Measurements from ENCODE around the gene RPRD1A.
"Not testable (repeated sequence)": the region's sequence is repeated elsewhere in the genome, so short reads cannot be mapped to it uniquely, and the experiment has no call there.

The RPRD1A gene

DNA sequence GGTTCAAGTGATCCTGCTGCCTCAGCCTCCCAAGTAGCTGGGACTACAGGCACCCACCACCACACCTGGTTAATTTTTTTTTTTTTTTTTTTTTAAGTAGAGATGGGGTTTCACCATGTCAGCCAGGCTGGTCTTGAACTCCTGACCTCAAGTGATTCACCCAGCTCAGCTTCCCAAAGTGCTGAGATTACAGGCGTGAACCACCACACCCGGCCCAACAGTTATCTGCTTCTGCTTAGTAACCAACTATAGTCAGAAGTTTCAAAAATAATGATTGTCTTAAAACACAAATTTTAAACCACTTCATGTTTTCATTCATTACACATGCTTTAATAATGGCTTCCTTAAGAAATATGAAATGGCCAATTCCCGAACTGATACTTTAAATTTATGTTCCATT, 43.1 kb downstream of the RPRD1A start:
- not testable (repeated sequence) for DNase-seq

DNA sequence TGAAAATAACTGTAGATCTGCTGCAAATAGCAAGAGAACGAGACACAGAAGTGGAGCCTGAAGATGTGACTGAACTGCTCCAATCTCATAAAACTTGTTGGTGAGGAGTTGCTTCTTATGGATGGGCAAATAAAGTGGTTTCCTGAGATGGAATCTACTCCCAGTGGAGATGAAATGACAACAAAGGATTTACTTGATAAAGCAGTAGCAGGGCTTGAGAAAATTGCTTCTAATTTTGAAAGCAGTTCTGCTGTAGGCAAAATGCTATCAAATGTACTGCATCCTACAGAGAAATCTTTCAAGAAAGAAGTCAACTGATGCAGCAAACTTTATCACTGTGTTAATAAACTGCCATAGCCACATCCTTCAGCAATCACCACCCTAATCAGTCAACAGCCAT, 44.0 kb downstream of the RPRD1A start:
- no peak for DNase-seq

DNA sequence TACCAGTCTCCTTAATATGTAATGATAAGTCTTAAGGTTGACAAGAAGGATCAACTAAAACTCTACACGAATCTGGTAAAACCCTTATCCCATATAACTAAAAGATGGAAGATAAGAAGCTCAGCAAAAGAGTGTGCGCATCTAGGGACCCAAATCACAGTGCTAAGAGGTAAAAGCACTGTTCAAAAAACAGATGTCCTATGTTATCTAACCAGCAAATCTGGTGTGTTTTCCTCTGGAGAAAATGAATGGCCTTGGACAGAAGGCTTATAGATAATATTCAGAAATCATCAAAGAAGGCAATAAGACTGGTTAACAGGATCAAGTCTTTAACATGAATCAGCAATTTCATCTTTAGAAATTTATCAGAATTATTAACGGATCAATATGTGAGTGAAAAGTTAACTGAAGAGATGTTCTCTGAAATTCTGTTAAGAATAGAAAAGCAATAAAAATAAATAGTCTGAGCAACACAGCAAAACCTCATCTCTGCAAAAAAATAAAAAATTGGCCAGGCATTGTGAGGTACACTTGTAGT, 47.1 kb downstream of the RPRD1A start:
- no peak for DNase-seq

DNA sequence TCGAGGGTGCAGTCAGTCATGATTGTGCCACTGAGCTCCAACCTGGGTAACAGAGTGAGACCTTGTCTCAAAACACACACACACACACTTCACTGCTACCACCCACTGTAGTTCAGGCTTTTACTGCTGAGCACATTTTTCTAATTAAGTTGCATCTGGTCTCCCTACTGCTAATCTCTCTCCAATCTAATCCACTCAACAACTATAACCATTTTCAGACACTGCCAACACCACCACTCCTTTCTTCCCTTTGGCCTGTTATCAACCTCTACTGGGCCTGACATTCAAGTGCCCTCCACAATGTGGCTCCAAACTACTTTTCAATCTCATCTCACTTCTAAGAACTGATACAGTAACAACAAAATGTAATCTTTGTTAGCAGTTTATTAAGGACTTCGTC, 50.1 kb downstream of the RPRD1A start:
- DNase-seq = no peak

DNA sequence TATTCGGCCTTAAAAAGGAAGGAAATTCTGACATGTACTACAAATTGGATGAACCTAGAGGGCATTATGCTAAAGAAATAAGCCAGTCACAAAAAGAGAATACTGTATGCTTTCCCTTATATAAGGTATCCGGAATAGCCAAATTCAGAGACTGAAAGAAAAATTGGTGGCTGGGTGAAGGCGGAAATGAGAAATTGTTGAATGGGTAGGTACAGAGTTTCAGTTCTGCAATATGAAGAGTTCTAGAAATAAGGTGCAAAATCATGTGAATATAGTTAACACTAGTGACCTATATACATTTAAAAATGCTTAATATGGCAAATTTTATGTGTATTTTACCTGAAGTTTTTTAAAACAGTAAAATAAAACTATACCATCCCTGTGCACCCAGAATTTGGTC, 51.7 kb downstream of the RPRD1A start:
- DNase-seq = no peak

DNA sequence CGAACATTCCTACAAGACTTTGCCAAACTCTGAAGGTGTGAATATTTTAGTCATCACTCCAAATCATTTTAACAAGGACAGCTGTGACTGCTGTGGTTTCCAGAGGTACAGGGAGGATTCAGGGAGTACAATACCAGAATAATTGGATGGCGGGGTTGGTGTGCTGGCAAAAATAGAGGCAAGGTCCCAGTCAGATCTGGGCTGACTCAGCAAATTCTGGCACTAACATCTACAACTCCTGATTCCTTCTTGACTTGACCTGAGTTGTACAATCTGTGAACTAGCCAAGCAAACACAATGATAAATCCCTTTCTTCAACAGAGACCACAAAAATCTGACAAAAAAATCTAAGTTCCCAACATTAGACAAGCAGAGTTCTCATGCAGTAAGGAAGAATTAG, 54.5 kb downstream of the RPRD1A start:
- no peak for DNase-seq

DNA sequence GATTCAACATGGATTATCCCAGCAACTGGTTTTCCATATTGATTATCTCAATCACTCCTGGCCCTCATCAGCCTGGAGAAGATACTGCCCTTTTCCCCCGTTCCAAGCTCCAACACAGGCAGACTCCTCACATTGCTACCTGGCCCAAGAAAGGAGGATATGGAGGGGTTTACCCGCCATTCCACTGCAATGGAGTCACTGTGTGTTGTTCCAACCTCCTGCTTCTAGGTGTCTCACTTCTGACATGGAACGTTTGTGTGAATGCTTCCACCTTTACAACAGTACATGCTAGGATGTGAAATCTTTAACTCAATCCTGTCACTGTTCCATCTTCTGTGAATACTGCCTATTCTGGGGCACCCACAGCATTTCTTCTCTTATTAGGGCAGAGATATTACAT, 58.1 kb downstream of the RPRD1A start:
- DNase-seq = no peak

DNA sequence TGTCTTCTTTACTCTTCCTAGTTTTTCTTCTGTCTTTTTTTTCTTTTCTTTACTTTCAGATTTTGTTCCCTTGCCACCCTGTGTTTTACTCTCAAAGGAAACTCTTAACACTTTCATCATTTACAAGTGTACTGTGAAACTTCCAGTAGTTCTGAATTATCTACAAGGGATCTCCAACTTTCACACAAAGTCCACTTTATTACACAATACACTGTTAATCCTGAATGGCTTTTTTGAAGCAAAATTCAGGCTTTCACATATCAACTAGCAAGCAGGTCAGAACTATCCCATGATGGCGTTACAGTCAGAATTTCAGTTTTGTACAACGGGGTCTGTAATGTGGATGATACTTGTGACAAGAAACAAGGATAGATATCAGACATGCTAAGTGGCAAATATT, 60.4 kb downstream of the RPRD1A start:
- DNase-seq = no peak

DNA sequence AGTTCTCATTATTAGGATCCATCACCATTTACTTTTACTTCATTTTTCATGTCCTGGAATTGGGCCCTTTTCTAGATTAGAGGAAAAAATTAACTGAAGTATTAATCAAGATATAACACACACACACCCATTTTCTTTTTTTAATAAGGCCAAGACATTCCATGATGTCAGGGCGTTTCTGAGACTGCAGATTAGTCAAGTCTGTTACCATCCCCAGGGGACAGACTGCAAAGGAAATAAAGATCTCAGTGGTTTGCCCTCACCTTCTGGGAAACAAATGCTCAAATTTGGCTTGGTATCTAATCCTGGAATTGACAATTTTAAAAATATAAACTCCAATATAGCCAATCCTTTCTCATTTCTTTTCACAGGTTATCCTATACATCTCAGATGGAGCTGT, 67.4 kb downstream of the RPRD1A start:
- no peak for DNase-seq

DNA sequence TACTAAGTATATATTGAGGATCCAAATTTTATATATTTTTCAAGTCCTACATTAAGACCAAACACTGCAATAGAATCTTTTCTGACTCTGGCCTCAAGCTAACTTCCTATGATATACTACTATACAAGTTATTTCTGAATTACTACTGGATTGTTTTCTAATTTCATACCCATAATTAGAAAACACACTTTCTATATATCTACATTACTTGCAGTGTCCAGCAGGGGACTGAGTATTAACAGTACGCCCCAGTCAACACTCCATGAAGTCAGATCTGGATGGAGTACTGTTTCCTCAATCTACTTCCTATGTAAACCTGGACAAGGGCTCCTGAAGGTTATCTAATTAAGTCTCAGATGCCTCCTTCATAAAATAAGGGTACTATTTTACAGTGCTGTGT, 68.4 kb downstream of the RPRD1A start:
- DNase-seq = no peak

DNA sequence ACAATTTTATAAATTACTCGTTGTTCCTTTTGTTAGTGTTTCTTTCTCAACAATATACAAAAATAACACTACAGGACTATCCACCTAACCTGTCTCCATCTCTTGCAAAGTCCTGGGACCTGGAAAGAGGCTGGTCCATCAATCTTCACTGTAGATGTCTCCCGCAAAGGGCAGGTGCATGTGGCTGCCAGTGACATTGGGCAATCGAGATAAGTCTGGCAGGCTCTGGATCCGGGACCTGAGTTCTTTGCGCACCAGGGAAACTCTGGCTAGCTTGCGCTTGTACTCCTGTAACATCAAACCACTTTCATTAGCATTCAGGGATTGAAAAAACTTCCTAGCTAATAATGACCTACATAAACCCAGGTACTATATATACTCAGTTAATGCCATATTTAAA, 74.3 kb downstream of the RPRD1A start:
- DNase-seq = no peak

DNA sequence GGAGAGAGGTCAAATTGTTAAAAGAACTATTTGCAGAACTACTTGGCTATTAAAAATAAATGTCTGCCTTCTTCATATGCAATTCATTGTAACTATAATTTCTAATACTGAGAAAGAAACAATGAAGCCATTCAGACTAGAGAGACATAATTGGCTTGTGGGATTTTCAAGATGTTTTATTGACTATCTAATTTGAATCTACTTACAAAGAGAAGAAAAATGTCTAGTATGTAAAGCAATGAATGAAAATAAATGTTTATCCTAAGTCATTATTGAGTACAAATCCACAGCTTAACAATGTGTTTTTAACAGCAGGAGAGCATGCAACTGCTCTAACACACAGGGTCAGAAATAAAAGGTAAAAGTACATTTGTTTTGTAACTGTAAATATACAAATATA, 75.7 kb downstream of the RPRD1A start:
- DNase-seq = no peak

DNA sequence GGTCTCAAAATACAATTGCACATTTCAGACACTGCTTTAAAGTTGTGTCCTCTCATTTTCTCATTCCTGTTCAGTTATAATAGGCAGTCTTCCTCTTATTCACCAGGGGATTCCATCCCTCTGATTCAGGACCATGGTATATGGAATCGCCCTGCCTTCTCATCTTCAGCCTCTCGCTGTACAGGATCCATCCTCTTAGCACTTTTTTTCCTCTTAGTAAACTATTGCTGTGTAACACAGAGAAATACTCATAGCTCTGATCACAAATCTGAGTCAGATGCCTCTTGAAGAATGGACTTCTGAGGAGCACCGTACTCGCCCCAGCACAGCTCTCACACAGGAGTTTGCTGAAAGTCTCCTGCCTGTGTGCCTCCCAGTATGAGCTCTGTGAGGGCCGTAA, 83.5 kb downstream of the RPRD1A start:
- DNase-seq = no peak

DNA sequence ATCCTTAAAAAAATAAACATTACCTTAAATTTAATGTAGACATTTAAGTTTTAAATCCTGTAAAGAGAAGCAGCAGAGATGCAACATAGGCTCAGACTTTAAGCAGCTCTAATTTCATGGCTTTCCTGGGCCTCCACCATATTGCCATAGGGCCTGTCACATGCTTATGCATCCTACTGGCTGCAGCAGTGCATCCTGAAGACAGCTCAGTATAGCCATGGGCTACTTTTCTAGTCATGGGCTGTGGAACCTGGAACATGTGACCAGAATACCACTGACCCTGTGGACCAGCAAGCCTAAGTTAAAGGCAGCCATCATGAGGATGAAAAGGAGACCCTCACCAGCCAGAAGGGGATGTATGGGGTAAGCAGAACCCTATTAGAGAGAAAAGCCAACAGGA, 84.2 kb downstream of the RPRD1A start:
- DNase-seq = no peak

DNA sequence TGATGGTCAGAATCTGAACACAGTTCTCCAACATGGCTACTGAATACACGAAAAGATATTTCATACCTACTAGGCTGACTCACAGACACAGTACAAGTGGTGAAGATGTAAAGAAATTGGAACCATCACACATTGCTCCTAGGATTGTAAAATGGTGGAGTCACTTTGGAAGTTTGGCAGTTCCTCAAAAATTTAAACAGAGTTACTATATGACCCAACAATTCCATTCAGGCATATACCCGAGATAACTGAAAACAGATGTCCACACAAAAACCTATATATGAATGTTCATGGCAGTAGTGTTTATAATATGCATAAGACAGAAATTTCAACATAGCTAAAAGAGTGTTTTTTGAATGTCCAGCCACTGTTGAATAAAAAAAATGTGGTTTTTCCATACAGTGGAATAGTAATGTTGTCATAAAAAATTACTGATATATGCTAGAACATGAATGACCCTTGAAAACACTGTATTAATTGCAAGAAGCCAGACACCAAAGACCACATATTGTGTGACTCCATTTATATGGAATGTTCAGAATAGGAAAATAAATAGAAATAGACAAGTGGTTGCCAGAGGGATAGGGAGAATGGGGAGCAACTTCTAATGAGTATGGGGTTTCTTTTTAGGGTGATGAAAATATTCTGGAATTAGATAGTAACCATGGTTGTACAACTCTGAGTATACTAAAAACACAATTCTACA, 84.8 kb downstream of the RPRD1A start:
- no peak for DNase-seq

DNA sequence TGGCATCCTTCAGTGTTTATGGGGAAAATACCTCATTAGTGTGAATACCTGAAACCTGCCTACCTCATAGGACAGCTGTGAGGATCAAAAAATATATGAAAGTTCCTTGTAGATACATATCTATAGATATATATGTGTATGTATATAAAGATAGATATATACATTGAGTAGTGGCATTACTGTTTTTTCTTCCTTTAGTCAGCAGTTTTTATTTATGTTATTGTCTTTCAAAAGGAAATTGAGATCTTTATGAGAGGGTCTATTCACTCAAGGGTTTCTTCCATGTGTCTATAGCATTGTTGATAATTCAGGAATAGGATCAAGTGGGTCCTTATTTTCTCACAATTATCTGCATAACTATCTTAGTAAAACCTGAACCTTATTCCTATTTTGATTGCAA, 88.2 kb downstream of the RPRD1A start:
- DNase-seq = no peak

DNA sequence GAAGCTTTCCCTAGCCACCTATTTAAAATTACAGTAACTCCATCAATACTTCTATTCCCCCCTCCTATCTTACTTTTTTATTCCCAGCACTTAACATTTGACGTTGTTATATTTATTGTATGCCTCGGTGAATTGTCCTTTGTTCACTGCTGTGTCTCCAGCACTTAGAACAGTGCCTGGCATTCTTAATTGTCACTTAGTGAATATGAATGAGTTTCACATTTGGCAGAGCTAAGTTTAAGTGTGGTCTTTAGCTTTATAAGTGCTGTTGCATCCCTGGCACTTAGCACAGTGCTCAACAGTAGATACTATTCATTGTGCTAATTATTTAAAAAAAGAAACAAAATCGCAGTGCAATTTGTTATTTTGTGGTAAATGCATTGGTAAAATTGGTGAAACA, 93.2 kb downstream of the RPRD1A start:
- no peak for DNase-seq

DNA sequence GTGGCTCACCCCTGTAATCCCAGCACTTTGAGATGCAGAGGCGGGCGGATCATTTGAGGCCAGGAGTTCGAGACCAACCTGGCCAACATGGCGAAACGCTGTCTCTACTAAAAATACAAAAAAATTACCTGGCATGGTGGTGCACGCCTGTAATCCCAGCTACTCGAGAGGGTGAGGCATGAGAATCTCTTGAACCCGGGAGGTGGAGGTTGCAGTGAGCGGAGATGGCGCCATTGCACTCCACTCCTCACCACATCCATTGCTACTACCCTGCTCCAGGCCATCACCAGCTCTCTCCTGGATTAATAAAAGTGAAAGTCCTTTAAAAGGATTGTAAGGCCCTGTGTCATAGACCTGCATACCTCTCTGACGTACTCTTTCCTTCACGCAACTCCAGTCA, 93.7 kb downstream of the RPRD1A start:
- DNase-seq = no peak

DNA sequence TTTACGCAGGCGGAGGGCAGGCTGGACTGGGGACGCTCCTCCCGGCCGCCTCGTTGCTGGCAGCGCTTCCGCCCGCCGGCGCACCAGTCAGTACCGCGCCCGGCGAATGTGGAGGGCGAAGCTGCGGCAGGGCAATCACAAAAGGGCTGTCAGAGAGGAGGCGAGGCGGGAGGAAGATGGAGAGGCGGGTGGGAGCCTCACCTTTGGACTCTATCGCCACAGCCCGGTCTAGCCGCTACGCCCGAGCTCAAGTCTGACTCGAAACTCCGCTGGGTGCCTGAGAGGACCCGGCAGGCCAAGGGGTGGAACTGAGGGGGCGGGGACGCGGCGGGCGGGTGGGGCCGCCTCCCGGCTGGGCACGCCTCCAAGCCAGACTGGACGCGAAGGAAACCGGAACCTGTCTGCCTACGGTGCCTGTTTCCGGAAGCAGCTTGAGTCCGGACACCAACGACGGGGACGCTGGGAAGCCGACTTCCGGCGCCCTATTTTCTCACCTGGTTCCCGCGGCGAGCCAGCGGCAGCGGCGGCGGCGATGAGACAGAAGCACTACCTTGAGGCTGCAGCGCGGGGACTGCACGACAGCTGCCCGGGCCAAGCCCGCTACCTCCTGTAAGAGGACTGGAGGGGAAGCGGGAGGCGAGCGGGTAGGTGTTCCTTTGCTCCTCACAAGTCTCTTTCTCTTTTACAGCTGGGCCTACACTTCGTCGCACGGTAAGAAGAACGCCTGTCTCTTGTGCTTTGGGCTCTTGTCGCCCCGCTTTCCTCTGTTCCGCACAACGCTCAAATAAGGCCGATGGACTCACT, 95.0 kb downstream of the RPRD1A start, which contains the start of gene RMP24:
RMP24 (plus strand) TSS at position 483 of the 804 bp plus-strand sequence.
- peak; percentile 98 for DNase-seq

DNA sequence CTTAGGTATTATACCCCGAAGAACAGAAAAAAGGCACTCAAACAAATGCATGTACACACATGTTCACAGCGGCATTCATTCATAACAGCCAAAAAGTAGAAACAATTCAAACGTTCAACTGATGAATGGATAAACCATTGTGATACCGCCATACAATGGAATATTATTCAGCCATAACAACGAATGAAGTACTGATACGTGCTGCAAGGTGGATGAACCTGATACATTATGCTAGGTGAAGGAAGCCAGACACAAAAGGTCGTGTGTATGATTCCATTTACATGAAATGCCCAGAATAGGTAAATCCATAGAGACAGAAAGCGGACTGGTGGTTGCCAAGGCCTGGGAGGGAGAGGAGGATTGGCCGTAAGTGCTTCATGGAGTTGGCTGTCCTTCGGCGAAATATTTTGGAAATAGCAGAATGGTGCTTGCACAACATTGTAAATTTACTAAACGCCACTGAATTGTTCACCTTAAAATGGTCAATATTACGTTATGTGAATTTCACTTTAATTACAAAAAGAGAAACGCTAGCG, 95.6 kb downstream of the RPRD1A start:
- DNase-seq = no peak

DNA sequence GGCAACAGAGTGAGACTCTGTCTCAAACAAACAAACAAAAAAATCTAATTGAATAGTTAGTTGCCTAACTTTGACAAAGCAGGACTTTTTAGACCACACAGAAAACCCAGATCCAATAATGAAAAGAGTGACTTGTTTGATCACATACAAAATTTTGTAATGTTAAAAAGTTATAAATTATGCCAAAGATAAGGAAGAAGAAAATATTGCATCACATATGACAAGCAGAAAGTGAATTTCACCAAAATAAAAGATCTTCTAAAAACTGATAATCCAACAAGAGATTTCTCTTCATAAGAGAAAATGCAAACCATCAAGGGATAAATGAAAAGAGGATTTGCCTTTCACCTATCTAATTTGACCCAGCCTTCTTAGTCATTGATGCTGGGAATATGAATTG, 97.7 kb downstream of the RPRD1A start:
- no peak for DNase-seq

DNA sequence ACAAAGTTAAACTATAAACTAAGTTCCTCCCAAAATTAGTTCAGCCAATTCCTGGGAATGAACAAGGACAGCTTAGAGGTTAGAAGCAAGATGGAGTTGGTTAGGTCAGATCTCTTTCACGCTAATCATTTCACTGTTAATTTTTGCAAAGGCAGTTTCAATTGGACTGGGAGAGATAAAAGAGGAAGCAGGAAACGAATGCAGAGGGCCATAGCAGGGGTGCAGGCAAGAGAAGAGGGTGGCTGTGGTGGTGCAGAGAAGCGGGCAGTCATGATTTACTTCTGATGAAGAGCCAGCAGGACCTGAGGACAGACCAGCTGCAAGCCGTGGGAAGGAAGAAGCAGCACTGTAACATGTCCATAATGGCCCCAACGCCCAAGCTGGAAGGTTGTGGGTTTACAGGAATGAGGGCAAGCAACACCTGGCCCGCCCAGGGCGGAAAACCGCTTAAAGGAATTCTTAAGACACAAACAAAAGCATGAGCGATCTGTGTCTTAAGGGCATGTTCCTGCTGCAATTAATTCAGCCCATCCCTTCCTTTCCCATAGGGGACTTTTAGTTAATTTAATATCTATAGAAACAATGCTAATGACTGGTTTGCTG, 99.0 kb downstream of the RPRD1A start:
- DNase-seq = no peak

DNA sequence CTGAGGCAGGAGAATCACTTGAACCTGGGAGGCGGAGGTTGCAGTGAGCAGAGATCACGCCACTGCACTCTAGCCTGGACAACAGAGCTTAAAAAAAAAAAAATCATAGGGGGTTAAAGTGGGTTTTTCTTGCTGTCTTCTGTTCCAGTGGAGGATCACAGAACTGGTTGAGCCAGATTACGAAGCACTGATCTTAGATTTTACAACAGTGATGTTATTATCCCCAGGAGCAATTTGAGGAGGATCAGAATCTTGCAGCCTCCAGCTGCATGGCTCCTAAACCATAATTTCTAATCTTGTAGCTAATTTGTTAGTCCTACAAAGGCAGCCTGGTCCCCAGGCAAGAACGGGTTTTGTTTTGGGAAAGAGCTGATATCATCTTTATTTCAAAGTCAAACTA, 99.5 kb downstream of the RPRD1A start:
- not testable (repeated sequence) for DNase-seq

DNA sequence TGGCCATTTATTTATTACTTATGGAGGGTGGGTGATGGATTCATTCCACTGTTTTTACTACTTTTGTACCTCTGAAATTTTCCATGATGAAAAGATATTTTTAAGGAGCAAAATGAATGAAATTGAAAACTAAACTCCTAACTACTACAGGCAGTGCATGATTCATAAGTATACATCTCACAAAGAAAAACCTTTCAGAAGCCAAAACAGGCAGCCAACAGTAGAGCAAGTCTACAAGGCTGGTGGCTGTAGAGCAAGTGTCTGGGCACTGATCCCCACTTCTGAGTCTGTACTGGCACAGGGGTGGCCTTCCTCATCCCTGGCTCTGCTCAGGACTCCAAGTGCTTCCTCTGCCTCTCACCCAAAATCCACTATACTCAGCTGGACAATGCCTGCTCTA, 103.0 kb downstream of the RPRD1A start:
- no peak for DNase-seq

Measured in right forelimb (tissue), 1 donor.